GM19467 (cell line): ENCODE data around the gene PPOX.

Experiments used
- ATAC-seq: cut with Tn5 transposase; IDR thresholded peaks from one replicate; pipeline ENCODE4 v1.9.1; 2021; ENCODE audit warnings: mild to moderate bottlenecking, moderate library complexity; ENCODE audit not compliant: unreplicated experiment

PPOX gene

GRCh38 chr1:161175771-161176453 is 9.7 kb downstream of the PPOX start:
- ATAC-seq: no peak

- no peak for ATAC-seq
Measured at GRCh38 chr1:161176468-161177111, 10.4 kb downstream of the PPOX start.

- peak; percentile 60 for ATAC-seq
Measured at GRCh38 chr1:161177112-161177935, 11.1 kb downstream of the PPOX start, which contains the start of gene B4GALT3. Gene B4GALT3 (minus strand): TSS chr1:161177507. CDS start chr1:161176060, 1,447 bp downstream.

GRCh38 chr1:161177936-161178244 is 11.7 kb downstream of the PPOX start:
- no peak for ATAC-seq

- no peak for ATAC-seq
Measured at GRCh38 chr1:161179698-161180097, 13.5 kb downstream of the PPOX start.

- ATAC-seq: no peak
Measured at GRCh38 chr1:161180639-161181038, 14.4 kb downstream of the PPOX start.

GRCh38 chr1:161182214-161182613 is 16.0 kb downstream of the PPOX start:
- ATAC-seq: no peak

GRCh38 chr1:161185282-161185682 is 19.1 kb downstream of the PPOX start:
- ATAC-seq: peak; percentile 44

GRCh38 chr1:161185732-161186311 is 19.6 kb downstream of the PPOX start:
- peak; percentile 14 for ATAC-seq

- no peak for ATAC-seq
Measured at GRCh38 chr1:161187311-161187710, 21.1 kb downstream of the PPOX start.

GRCh38 chr1:161188381-161188780 is 22.2 kb downstream of the PPOX start:
- ATAC-seq: no peak

GRCh38 chr1:161189036-161189435 is 22.8 kb downstream of the PPOX start:
- no peak for ATAC-seq

- ATAC-seq: no peak
Measured at GRCh38 chr1:161190962-161191521, 24.8 kb downstream of the PPOX start.

GRCh38 chr1:161191971-161192370 is 25.7 kb downstream of the PPOX start:
- no peak for ATAC-seq

GRCh38 chr1:161192476-161193465 is 26.5 kb downstream of the PPOX start:
- ATAC-seq: no peak

GRCh38 chr1:161193561-161194235 is 27.5 kb downstream of the PPOX start:
- ATAC-seq: no peak

GRCh38 chr1:161195171-161195570 is 28.9 kb downstream of the PPOX start:
- no peak for ATAC-seq

- no peak for ATAC-seq
Measured at GRCh38 chr1:161196111-161196510, 29.9 kb downstream of the PPOX start.
